ENCODE measurements around the gene TEKT5. TPM values are rescaled to one million over a fixed set of nuclear protein-coding genes. Genes with fewer than 3 reads are reported as not detected.
"Not testable (repeated sequence)": the region's sequence is repeated elsewhere in the genome, so short reads cannot be mapped to it uniquely, and the experiment has no call there.

Gene TEKT5
- total RNA-seq (2014; rRNA removed; shearing (Covaris generic)) = 0.31 TPM in 1 of 2 replicates, not detected in the other

- no peak for DNase-seq
- H3K4me3 ChIP-seq (ENCODE audit: insufficient read depth, low read depth, low read length) = no peak within 1 kb of the TSS
- no peaks in the 10 kb centered on the region for H3K36me3 ChIP-seq (replicated peaks; ENCODE audit: control insufficient read depth, insufficient read depth, low read length)
- no peaks in the 10 kb centered on the region; the same call in 1 of the 2 replicates for H3K27me3 ChIP-seq (ENCODE audit: control insufficient read depth, insufficient read depth, low read length)
These were observed at the start of gene TEKT5 for GRCh38 chr16:10694830-10695229. Gene TEKT5, minus strand, starts transcription at chr16:10694930. Its CDS starts 57 bp downstream, at chr16:10694873.

- DNase-seq = peak; percentile 96
- peak within 1 kb of the TSS; percentile 86 for H3K4me3 ChIP-seq (ENCODE audit: insufficient read depth, low read depth, low read length)
- no peaks in the 10 kb centered on the region; the same call in 1 of the 2 replicates for H3K36me3 ChIP-seq (replicated peaks; ENCODE audit: control insufficient read depth, insufficient read depth, low read length)
- no peaks in the 10 kb centered on the region for H3K27me3 ChIP-seq (ENCODE audit: control insufficient read depth, insufficient read depth, low read length)
These were observed 49.1 kb upstream of the TEKT5 start, which contains the start of gene NUBP1 for GRCh38 chr16:10743610-10744369. Gene NUBP1, plus strand, starts transcription at chr16:10743842. Its CDS starts 22 bp downstream, at chr16:10743864.

- Histone ChIP-seq H3K27me3 (ENCODE audit: control insufficient read depth, insufficient read depth, low read length) (no peaks in the 10 kb centered on the region), H3K4me3 (ENCODE audit: insufficient read depth, low read depth, low read length) (peak overlapping the region; percentile 86), H3K36me3 (replicated peaks; ENCODE audit: control insufficient read depth, insufficient read depth, low read length) (no peaks in the 10 kb centered on the region; the same call in 1 of the 2 replicates)
- no peak for DNase-seq
These were observed 48.5 kb upstream of the TEKT5 start for GRCh38 chr16:10743227-10743609.

- DNase-seq = no peak
- Histone ChIP-seq H3K27me3 (ENCODE audit: control insufficient read depth, insufficient read depth, low read length) (no peaks in the 10 kb centered on the region), H3K36me3 (replicated peaks; ENCODE audit: control insufficient read depth, insufficient read depth, low read length) (no peaks in the 10 kb centered on the region), H3K4me3 (ENCODE audit: insufficient read depth, low read depth, low read length) (no peak overlapping the region)
These were observed 47.1 kb upstream of the TEKT5 start for GRCh38 chr16:10741844-10742243.

GRCh38 chr16:10741249-10741648 is 46.5 kb upstream of the TEKT5 start:
- H3K36me3 ChIP-seq (replicated peaks; ENCODE audit: control insufficient read depth, insufficient read depth, low read length) = not testable (repeated sequence)

GRCh38 chr16:10740845-10741208 is 46.1 kb upstream of the TEKT5 start:
- Histone ChIP-seq H3K36me3 (replicated peaks; ENCODE audit: control insufficient read depth, insufficient read depth, low read length) (no peaks in the 10 kb centered on the region), H3K4me3 (ENCODE audit: insufficient read depth, low read depth, low read length) (no peak overlapping the region), H3K27me3 (ENCODE audit: control insufficient read depth, insufficient read depth, low read length) (no peaks in the 10 kb centered on the region)
- DNase-seq = no peak

More at GRCh38 chr16:10741249-10741648, 46.5 kb upstream of the TEKT5 start:
- H3K27me3 ChIP-seq (ENCODE audit: control insufficient read depth, insufficient read depth, low read length); H3K4me3 ChIP-seq (ENCODE audit: insufficient read depth, low read depth, low read length); DNase-seq: not testable (repeated sequence)

- Histone ChIP-seq H3K36me3 (replicated peaks; ENCODE audit: control insufficient read depth, insufficient read depth, low read length) (no peaks in the 10 kb centered on the region), H3K27me3 (ENCODE audit: control insufficient read depth, insufficient read depth, low read length) (no peaks in the 10 kb centered on the region), H3K4me3 (ENCODE audit: insufficient read depth, low read depth, low read length) (no peak overlapping the region)
- no peak for DNase-seq
These were observed 45.5 kb upstream of the TEKT5 start for GRCh38 chr16:10740000-10740844.

- no peak for DNase-seq
- Histone ChIP-seq H3K36me3 (replicated peaks; ENCODE audit: control insufficient read depth, insufficient read depth, low read length) (no peaks in the 10 kb centered on the region), H3K4me3 (ENCODE audit: insufficient read depth, low read depth, low read length) (no peak overlapping the region), H3K27me3 (ENCODE audit: control insufficient read depth, insufficient read depth, low read length) (no peaks in the 10 kb centered on the region)
These were observed 43.7 kb upstream of the TEKT5 start for GRCh38 chr16:10738231-10739077.

GRCh38 chr16:10737068-10737625 is 42.4 kb upstream of the TEKT5 start:
- H3K36me3 ChIP-seq (replicated peaks; ENCODE audit: control insufficient read depth, insufficient read depth, low read length) = no peaks in the 10 kb centered on the region
- DNase-seq = peak; percentile 64
- H3K27me3 ChIP-seq (ENCODE audit: control insufficient read depth, insufficient read depth, low read length) = no peaks in the 10 kb centered on the region
- H3K4me3 ChIP-seq (ENCODE audit: insufficient read depth, low read depth, low read length) = no peak overlapping the region

GRCh38 chr16:10731790-10732189 is 37.1 kb upstream of the TEKT5 start:
- Histone ChIP-seq H3K36me3 (replicated peaks; ENCODE audit: control insufficient read depth, insufficient read depth, low read length) (no peaks in the 10 kb centered on the region), H3K27me3 (ENCODE audit: control insufficient read depth, insufficient read depth, low read length) (no peaks in the 10 kb centered on the region), H3K4me3 (ENCODE audit: insufficient read depth, low read depth, low read length) (no peak overlapping the region)
- DNase-seq = no peak

GRCh38 chr16:10729104-10730048 is 34.6 kb upstream of the TEKT5 start:
- peak; percentile 58 for DNase-seq
- no peak overlapping the region for H3K4me3 ChIP-seq (ENCODE audit: insufficient read depth, low read depth, low read length)
- H3K27me3 ChIP-seq (ENCODE audit: control insufficient read depth, insufficient read depth, low read length) = no peaks in the 10 kb centered on the region

GRCh38 chr16:10728003-10728887 is 33.5 kb upstream of the TEKT5 start:
- no peaks in the 10 kb centered on the region for H3K36me3 ChIP-seq (replicated peaks; ENCODE audit: control insufficient read depth, insufficient read depth, low read length)
- no peaks in the 10 kb centered on the region for H3K27me3 ChIP-seq (ENCODE audit: control insufficient read depth, insufficient read depth, low read length)
- H3K4me3 ChIP-seq (ENCODE audit: insufficient read depth, low read depth, low read length) = no peak overlapping the region
- DNase-seq = no peak

More at GRCh38 chr16:10729104-10730048, 34.6 kb upstream of the TEKT5 start:
- no peaks in the 10 kb centered on the region for H3K36me3 ChIP-seq (replicated peaks; ENCODE audit: control insufficient read depth, insufficient read depth, low read length)

Measured in H7 (cell line).